ENCODE measurements around the gene EFHC1. TPM values are rescaled to one million over a fixed set of nuclear protein-coding genes. Genes with fewer than 3 reads are reported as not detected.

EFHC1 gene
- total and polyA plus RNA-seq, 2 experiments from 2014 or later = 17.4 to 18.3 TPM

GRCh38 chr6:52392944-52393343 lies 27.2 kb upstream of the EFHC1 start:
- H3K9me2 ChIP-seq (replicated peaks; ENCODE audit: insufficient read depth) = no peaks in the 10 kb centered on the region
- H4K20me1 ChIP-seq (ENCODE audit: insufficient read depth, poor library complexity, severe bottlenecking) = no peaks in the 10 kb centered on the region
- TF ChIP-seq CTCF (IDR thresholded peaks at IDR 0.05; ENCODE audit: poor library complexity) (no peak), EZH2phosphoT487 (IDR thresholded peaks at IDR 0.05; ENCODE audit: low read depth, severe bottlenecking, unreplicated experiment) (no peak), EZH2 (IDR thresholded peaks at IDR 0.05; ENCODE audit: borderline replicate concordance) (no peak)
- H3K4me2 ChIP-seq = no peak overlapping the region
- H3K27me3 ChIP-seq = no peaks in the 10 kb centered on the region
- no peak overlapping the region for H3K27ac ChIP-seq
- WGBS (ENCODE audit: low lambda C conversion rate, missing lambda C conversion rate) = 92% methylated on average over 1 of the region's 1 CpG
- no peak for DNase-seq (ENCODE audit: low spot score)
- no peaks in the 10 kb centered on the region for H3K9me3 ChIP-seq (ENCODE audit: low read depth)
- H3K4me3 ChIP-seq = no peak overlapping the region
- H2AFZ ChIP-seq = no peak overlapping the region
- H3K36me3 ChIP-seq (replicated peaks; ENCODE audit: insufficient read depth, low read depth) = no peaks in the 10 kb centered on the region
- peaks cover 21% of the 10 kb centered on the region for H3K4me1 ChIP-seq (ENCODE audit: insufficient read depth)
- H3K79me2 ChIP-seq = peaks cover 59% of the 10 kb centered on the region

- H3K4me1 ChIP-seq (ENCODE audit: insufficient read depth) = peaks cover 18% of the 10 kb centered on the region
- H3K27me3 ChIP-seq = no peaks in the 10 kb centered on the region
- 100% methylated on average over 1 of the region's 1 CpG for WGBS (ENCODE audit: low lambda C conversion rate, missing lambda C conversion rate)
- H3K79me2 ChIP-seq = peaks cover 59% of the 10 kb centered on the region
- no peaks in the 10 kb centered on the region for H3K9me3 ChIP-seq (ENCODE audit: low read depth)
- H4K20me1 ChIP-seq (ENCODE audit: insufficient read depth, poor library complexity, severe bottlenecking) = no peaks in the 10 kb centered on the region
- H3K4me2 ChIP-seq = no peak overlapping the region
- H2AFZ ChIP-seq = no peak overlapping the region
- H3K9me2 ChIP-seq (replicated peaks; ENCODE audit: insufficient read depth) = no peaks in the 10 kb centered on the region
- no peak overlapping the region for H3K4me3 ChIP-seq
- no peak for TF ChIP-seq CTCF (IDR thresholded peaks at IDR 0.05; ENCODE audit: poor library complexity)
- TF ChIP-seq EZH2 (IDR thresholded peaks at IDR 0.05; ENCODE audit: borderline replicate concordance) = no peak
- no peak for TF ChIP-seq EZH2phosphoT487 (IDR thresholded peaks at IDR 0.05; ENCODE audit: low read depth, severe bottlenecking, unreplicated experiment)
- DNase-seq (ENCODE audit: low spot score) = no peak
- H3K27ac ChIP-seq = no peak overlapping the region
- no peaks in the 10 kb centered on the region for H3K36me3 ChIP-seq (replicated peaks; ENCODE audit: insufficient read depth, low read depth)
Measured at GRCh38 chr6:52393780-52394179, 26.4 kb upstream of the EFHC1 start.

- TF ChIP-seq EZH2phosphoT487 (IDR thresholded peaks at IDR 0.05; ENCODE audit: low read depth, severe bottlenecking, unreplicated experiment) = no peak
- TF ChIP-seq EZH2 (IDR thresholded peaks at IDR 0.05; ENCODE audit: borderline replicate concordance) = no peak
- no peak for TF ChIP-seq CTCF (IDR thresholded peaks at IDR 0.05; ENCODE audit: poor library complexity)
- no peaks in the 10 kb centered on the region for H3K36me3 ChIP-seq (replicated peaks; ENCODE audit: insufficient read depth, low read depth)
Measured at GRCh38 chr6:52394251-52394666, 25.9 kb upstream of the EFHC1 start.

DNA sequence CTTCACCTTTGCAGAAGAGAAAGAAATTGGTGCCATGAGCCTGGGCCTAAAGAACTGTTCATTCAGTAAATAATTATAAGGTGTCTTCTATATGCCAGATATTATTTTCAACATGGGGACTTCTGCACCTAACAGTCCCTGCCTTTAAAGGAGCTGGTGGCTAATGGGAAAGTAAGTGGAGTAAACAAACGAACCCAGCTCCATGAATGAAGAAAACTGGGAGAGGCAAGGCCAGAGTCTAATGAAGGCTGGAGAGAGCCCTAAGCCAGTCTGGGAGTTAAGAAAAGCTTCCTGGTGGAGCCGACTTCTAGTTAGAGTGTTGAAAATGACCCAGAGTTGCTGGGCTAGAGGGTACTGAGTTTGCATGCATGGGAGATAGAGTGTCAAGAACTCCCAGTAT lies 24.2 kb upstream of the EFHC1 start:
- Histone ChIP-seq H3K27ac (peak overlapping the region; percentile 32), H3K9me3 (ENCODE audit: low read depth) (no peaks in the 10 kb centered on the region)

More at GRCh38 chr6:52394251-52394666, 25.9 kb upstream of the EFHC1 start:
- Histone ChIP-seq H3K9me2 (replicated peaks; ENCODE audit: insufficient read depth) (no peaks in the 10 kb centered on the region), H3K4me1 (ENCODE audit: insufficient read depth) (peaks cover 16% of the 10 kb centered on the region), H3K4me2 (no peak overlapping the region), H3K4me3 (no peak overlapping the region), H4K20me1 (ENCODE audit: insufficient read depth, poor library complexity, severe bottlenecking) (no peaks in the 10 kb centered on the region), H3K79me2 (peaks cover 61% of the 10 kb centered on the region), H3K9me3 (ENCODE audit: low read depth) (no peaks in the 10 kb centered on the region), H3K27ac (no peak overlapping the region), H3K27me3 (no peaks in the 10 kb centered on the region), H2AFZ (no peak overlapping the region)
- DNase-seq (ENCODE audit: low spot score) = no peak
- 92% methylated on average over 4 of the region's 4 CpGs for WGBS (ENCODE audit: low lambda C conversion rate, missing lambda C conversion rate)

More for the DNA sequence above, 24.2 kb upstream of the EFHC1 start:
- Histone ChIP-seq H3K9me2 (replicated peaks; ENCODE audit: insufficient read depth) (no peaks in the 10 kb centered on the region), H4K20me1 (ENCODE audit: insufficient read depth, poor library complexity, severe bottlenecking) (no peaks in the 10 kb centered on the region), H3K4me1 (ENCODE audit: insufficient read depth) (peaks cover 3% of the 10 kb centered on the region), H3K27me3 (no peaks in the 10 kb centered on the region), H2AFZ (no peak overlapping the region), H3K79me2 (peaks cover 63% of the 10 kb centered on the region), H3K4me2 (no peak overlapping the region), H3K4me3 (no peak overlapping the region), H3K36me3 (replicated peaks; ENCODE audit: insufficient read depth, low read depth) (no peaks in the 10 kb centered on the region)
- TF ChIP-seq EZH2phosphoT487 (IDR thresholded peaks at IDR 0.05; ENCODE audit: low read depth, severe bottlenecking, unreplicated experiment) (no peak), EZH2 (IDR thresholded peaks at IDR 0.05; ENCODE audit: borderline replicate concordance) (no peak), CTCF (IDR thresholded peaks at IDR 0.05; ENCODE audit: poor library complexity) (no peak)
- DNase-seq (ENCODE audit: low spot score) = no peak
- WGBS (ENCODE audit: low lambda C conversion rate, missing lambda C conversion rate) = 60% methylated on average over 2 of the region's 2 CpGs
